GM12875 (cell line): ENCODE results near the gene PDS5B.

Experiments used
- H3K4me3 ChIP-seq: one replicate; pipeline ENCODE4 v1.5.1; 2011; ENCODE audit warnings: low read depth, low read length, control low read depth
- CTCF ChIP-seq: IDR thresholded peaks from 2 replicates; pipeline ENCODE4 v1.5.1; 2011; ENCODE audit warnings: low read depth, mild to moderate bottlenecking, control low read depth, inconsistent platforms, low read length, moderate library complexity, borderline replicate concordance; ENCODE audit not compliant: insufficient read depth

The PDS5B gene

GRCh38 chr13:32610538-32610937 lies 24.3 kb downstream of the PDS5B start:
- TF ChIP-seq CTCF, result no peak
- no peak overlapping the region for H3K4me3 ChIP-seq

- no peak overlapping the region for H3K4me3 ChIP-seq
- TF ChIP-seq CTCF, result no peak
These were observed 24.7 kb downstream of the PDS5B start for GRCh38 chr13:32610977-32611376.

GRCh38 chr13:32616883-32617511 lies 30.7 kb downstream of the PDS5B start:
- no peak overlapping the region for H3K4me3 ChIP-seq
- TF ChIP-seq CTCF, result no peak

- no peak for TF ChIP-seq CTCF
- H3K4me3 ChIP-seq, result no peak overlapping the region
These were observed 36.6 kb downstream of the PDS5B start for GRCh38 chr13:32622827-32623226.

- H3K4me3 ChIP-seq, result no peak overlapping the region
- no peak for TF ChIP-seq CTCF
These were observed 38.2 kb downstream of the PDS5B start for GRCh38 chr13:32624441-32624840.

- no peak overlapping the region for H3K4me3 ChIP-seq
- TF ChIP-seq CTCF, result no peak
These were observed 41.5 kb downstream of the PDS5B start for GRCh38 chr13:32627793-32628192.

GRCh38 chr13:32629313-32629712 lies 43.1 kb downstream of the PDS5B start:
- no peak overlapping the region for H3K4me3 ChIP-seq
- TF ChIP-seq CTCF, result no peak
